H9 (cell line): ENCODE results near the gene TP53INP2. TPM values are rescaled to one million over a fixed set of nuclear protein-coding genes. Genes with fewer than 3 reads are reported as not detected.
A peak's percentile ranks its signal among the peaks of the same experiment; 100 is the strongest.

Experiments used
- DNase-seq: peaks from one replicate; pipeline ENCODE4 v3.0.0-alpha.2; 2017
- H2AFZ ChIP-seq: one replicate; pipeline ENCODE4 v1.6.1; 2013; ENCODE audit warnings: mild to moderate bottlenecking, low read length, control low read depth, moderate library complexity
- H2AK5ac ChIP-seq: 2 replicates; pipeline ENCODE4 v1.6.1; 2013; ENCODE audit warnings: low read length, control low read depth, mixed read lengths; ENCODE audit not compliant: insufficient read length
- H2BK120ac ChIP-seq: one replicate; pipeline ENCODE4 v1.6.1; 2013; ENCODE audit warnings: low read depth, mild to moderate bottlenecking, low read length, control low read depth, inconsistent platforms; ENCODE audit not compliant: poor library complexity, severe bottlenecking
- H2BK12ac ChIP-seq: 2 replicates; pipeline ENCODE4 v1.6.1; 2013; ENCODE audit warnings: low read length, control low read depth, mixed read lengths, low read depth; ENCODE audit not compliant: insufficient read length
- H2BK15ac ChIP-seq: 2 replicates; pipeline ENCODE4 v1.6.1; 2013; ENCODE audit warnings: low read depth, low read length, control low read depth
- H2BK20ac ChIP-seq: one replicate; pipeline ENCODE4 v1.6.1; 2013; ENCODE audit warnings: low read depth, mild to moderate bottlenecking, low read length, control low read depth, inconsistent platforms; ENCODE audit not compliant: poor library complexity, severe bottlenecking
- H2BK5ac ChIP-seq: 2 replicates; pipeline ENCODE4 v1.6.1; 2013; ENCODE audit warnings: low read length, control low read depth, mixed read lengths; ENCODE audit not compliant: insufficient read length
- H3K14ac ChIP-seq: 2 replicates; pipeline ENCODE4 v1.6.1; 2013; ENCODE audit warnings: low read length, control low read depth; ENCODE audit not compliant: insufficient read depth
- H3K18ac ChIP-seq: 2 replicates; pipeline ENCODE4 v1.6.1; 2013; ENCODE audit warnings: low read depth, mild to moderate bottlenecking, mixed read lengths, low read length, control low read depth; ENCODE audit not compliant: insufficient read length
- H3K23ac ChIP-seq: 2 replicates; pipeline ENCODE4 v1.6.1; 2013; ENCODE audit warnings: low read length, control low read depth, mixed read lengths, low read depth; ENCODE audit not compliant: insufficient read length
- H3K23me2 ChIP-seq: 2 replicates; pipeline ENCODE4 v1.6.1; 2013; ENCODE audit warnings: low read depth, mild to moderate bottlenecking, mixed read lengths, low read length, control low read depth; ENCODE audit not compliant: insufficient read length, poor library complexity, severe bottlenecking
- H3K27ac ChIP-seq: 2 replicates; pipeline ENCODE4 v1.5.1; 2013; ENCODE audit warnings: low read length, control low read depth, mixed read lengths, low read depth; ENCODE audit not compliant: insufficient read length
- H3K27me3 ChIP-seq: 2 replicates; pipeline ENCODE4 v1.6.1; 2013; ENCODE audit warnings: low read length, control low read depth, inconsistent platforms; ENCODE audit not compliant: insufficient read depth
- H3K4ac ChIP-seq: 2 replicates; pipeline ENCODE4 v1.6.1; 2013; ENCODE audit warnings: low read depth, mild to moderate bottlenecking, control low read depth, inconsistent platforms, low read length, moderate library complexity
- H3K4me1 ChIP-seq: 2 replicates; pipeline ENCODE4 v1.6.1; 2013; ENCODE audit warnings: low read length, control low read depth, inconsistent platforms; ENCODE audit not compliant: insufficient read depth
- H3K4me2 ChIP-seq: 2 replicates; pipeline ENCODE4 v1.6.1; 2013; ENCODE audit warnings: low read length, control low read depth, mixed read lengths; ENCODE audit not compliant: insufficient read length, insufficient read depth
- H3K56ac ChIP-seq: 2 replicates; pipeline ENCODE4 v1.6.1; 2013; ENCODE audit warnings: low read depth, mild to moderate bottlenecking, mixed read lengths, low read length, control low read depth; ENCODE audit not compliant: insufficient read length
- H3K79me1 ChIP-seq: 2 replicates; pipeline ENCODE4 v1.6.1; 2013; ENCODE audit warnings: low read depth, mild to moderate bottlenecking, moderate library complexity, low read length, control low read depth, inconsistent platforms; ENCODE audit not compliant: insufficient read depth, poor library complexity, severe bottlenecking
- H3K79me2 ChIP-seq: 2 replicates; pipeline ENCODE4 v1.6.1; 2013; ENCODE audit warnings: low read length, control low read depth, inconsistent platforms; ENCODE audit not compliant: insufficient read depth
- H3K9ac ChIP-seq: 2 replicates; pipeline ENCODE4 v1.6.1; 2013; ENCODE audit warnings: low read length, control low read depth, mixed read lengths; ENCODE audit not compliant: insufficient read length; ENCODE audit errors: extremely low read depth
- H3K9me3 ChIP-seq: one replicate; pipeline ENCODE4 v1.6.1; 2013; ENCODE audit warnings: low read depth, low read length, inconsistent platforms; ENCODE audit not compliant: control insufficient read depth
- H3T11ph ChIP-seq: one replicate; pipeline ENCODE4 v1.6.1; 2013; ENCODE audit warnings: mild to moderate bottlenecking, low read length, control low read depth, inconsistent platforms
- H4K20me1 ChIP-seq: one replicate; pipeline ENCODE4 v1.6.1; 2013; ENCODE audit not compliant: control insufficient read depth, insufficient read length, insufficient read depth
- H4K5ac ChIP-seq: 2 replicates; pipeline ENCODE4 v1.6.1; 2013; ENCODE audit warnings: low read depth, mild to moderate bottlenecking, mixed read lengths, low read length, control low read depth; ENCODE audit not compliant: insufficient read length
- H4K8ac ChIP-seq: replicated peaks from 2 replicates; pipeline ENCODE4 v1.6.1; 2013; ENCODE audit warnings: low read length, control low read depth, mixed read lengths, low read depth; ENCODE audit not compliant: insufficient read length
- H4K91ac ChIP-seq: 2 replicates; pipeline ENCODE4 v1.6.1; 2013; ENCODE audit warnings: low read depth, mild to moderate bottlenecking, moderate library complexity, mixed read lengths, low read length, control low read depth; ENCODE audit not compliant: insufficient read length
- H3K27ac Mint-ChIP-seq, 3 experiments: 2 replicates in 2 of 3; 3 replicates in 1 of 3; pipeline ENCODE4 v1.8.0; 2020 to 2021; ENCODE audit warnings: mixed read lengths in 3 of 3, mild to moderate bottlenecking in 1 of 3, moderate library complexity in 1 of 3
- H3K27me3 Mint-ChIP-seq: 2 replicates; pipeline ENCODE4 v1.8.0; 2021; ENCODE audit warnings: low read depth, mild to moderate bottlenecking, moderate library complexity, mixed read lengths
- H3K36me3 Mint-ChIP-seq, 3 experiments: 2 replicates in 2 of 3; 3 replicates in 1 of 3; pipeline ENCODE4 v1.8.0; 2020 to 2021; ENCODE audit warnings: low read depth in 3 of 3, mixed read lengths in 3 of 3; ENCODE audit not compliant: insufficient read depth in 1 of 3
- H3K4me1 Mint-ChIP-seq, 2 experiments: 2 replicates each; pipeline ENCODE4 v1.8.0; 2020; ENCODE audit warnings: mixed read lengths in 2 of 2
- H3K4me3 Mint-ChIP-seq, 2 experiments: 2 replicates in 1 of 2; 3 replicates in 1 of 2; pipeline ENCODE4 v1.8.0; 2020 to 2021; ENCODE audit warnings: mild to moderate bottlenecking in 2 of 2, mixed read lengths in 2 of 2, moderate library complexity in 1 of 2
- H3K9me3 Mint-ChIP-seq, 2 experiments: 2 replicates in 1 of 2; 3 replicates in 1 of 2; pipeline ENCODE4 v1.8.0; 2020; ENCODE audit warnings: mild to moderate bottlenecking in 2 of 2, mixed read lengths in 2 of 2, moderate library complexity in 1 of 2
- CTCF ChIP-seq: fragments of 200-600 bp; sonication (generic); conservative IDR thresholded peaks from 3 replicates; pipeline ENCODE4 v1.8.0; 2021; ENCODE audit warnings: antibody characterized with exemption, mild to moderate bottlenecking
- WGBS: extraction: QIAGEN DNeasy Blood & Tissue Kit; methylation state at CpG from one replicate; pipeline ENCODE4 v1.1.7; 2013; ENCODE audit warnings: missing lambda C conversion rate, low lambda C conversion rate, mixed read lengths; ENCODE audit not compliant: insufficient read length; ENCODE audit errors: extremely low coverage; 5-methylcytosine and 5-hydroxymethylcytosine counted together
- total RNA-seq: library from RNA; stranded (reverse); gene quantifications from 2 replicates; pipeline ENCODE4 v1.2.1, GENCODE V29; 2021

The TP53INP2 gene
- total RNA-seq, 1 experiment from 2014 or later, result 8.0 TPM

GRCh38 chr20:34736106-34736735, 32.1 kb downstream of the TP53INP2 start:
- H3K4me1 Mint-ChIP-seq, result no peaks in the 10 kb centered on the region
- no CpG with 5 or more reads among the region's 6 CpGs for WGBS
- H3K27ac ChIP-seq, result no peak overlapping the region

More at GRCh38 chr20:34736106-34736735, 32.1 kb downstream of the TP53INP2 start:
- no peak overlapping the region for H4K91ac ChIP-seq
- H2AK5ac ChIP-seq, result no peak overlapping the region
- H3K27ac Mint-ChIP-seq, result 0 out of 7 replicates have a peak overlapping the region, but pooled peaks of 1 of the 3 experiments have one; percentile 21
- H3K9ac ChIP-seq, result no peak overlapping the region
- no peak overlapping the region for H3K23ac ChIP-seq
- no peaks in the 10 kb centered on the region for H3K27me3 ChIP-seq
- H3K9me3 ChIP-seq, result no peaks in the 10 kb centered on the region
- no peak overlapping the region for H3K14ac ChIP-seq
- no peak overlapping the region for H4K5ac ChIP-seq
- H3K4me1 ChIP-seq, result no peaks in the 10 kb centered on the region
- no peak overlapping the region for H2BK5ac ChIP-seq
- no peak overlapping the region for H3K56ac ChIP-seq
- H3K27me3 Mint-ChIP-seq, result no peaks in the 10 kb centered on the region
- no peak overlapping the region for H2AFZ ChIP-seq
- no peak overlapping the region for H4K8ac ChIP-seq
- no peak for TF ChIP-seq CTCF
- H3T11ph ChIP-seq, result no peak overlapping the region
- H2BK20ac ChIP-seq, result no peak overlapping the region
- peaks cover 0 to 26% (median 0%) of the 10 kb centered on the region in 3 experiments; a peak in 2 of 7 replicates for H3K36me3 Mint-ChIP-seq
- no peaks in the 10 kb centered on the region for H4K20me1 ChIP-seq
- no peak overlapping the region for H3K18ac ChIP-seq
- no peak for DNase-seq
- H3K4me2 ChIP-seq, result no peak overlapping the region
- no peak overlapping the region for H2BK12ac ChIP-seq
- no peaks in the 10 kb centered on the region for H3K23me2 ChIP-seq
- no peak overlapping the region for H2BK15ac ChIP-seq
- H3K9me3 Mint-ChIP-seq, result no peaks in the 10 kb centered on the region
- H3K4ac ChIP-seq, result no peak overlapping the region
- no peak overlapping the region for H3K4me3 Mint-ChIP-seq
- H3K79me1 ChIP-seq, result no peaks in the 10 kb centered on the region
- no peak overlapping the region for H2BK120ac ChIP-seq
- H3K79me2 ChIP-seq, result no peaks in the 10 kb centered on the region
